ENCODE results near the gene BMPER.

BMPER gene

DNA sequence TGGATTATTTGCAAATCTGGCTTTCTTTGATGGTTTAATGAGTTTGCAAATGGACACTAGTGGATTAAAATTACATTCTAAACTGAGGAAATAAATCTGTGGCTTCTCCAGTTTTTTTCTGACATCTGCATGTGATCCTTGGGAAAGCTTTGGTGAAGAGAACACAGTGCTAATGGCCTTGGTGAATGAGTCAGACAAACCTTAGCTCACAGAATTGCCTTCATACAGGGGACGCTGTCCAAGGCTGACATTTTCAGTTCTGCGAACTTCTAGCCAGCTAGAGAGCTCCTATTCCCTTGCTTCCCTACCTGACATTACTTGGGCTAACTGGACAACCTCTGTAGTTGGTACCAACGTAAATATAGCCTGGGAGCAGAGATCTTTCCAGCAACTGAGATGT is 21.2 kb downstream of the BMPER start:
- DNase-seq = no peak

DNA sequence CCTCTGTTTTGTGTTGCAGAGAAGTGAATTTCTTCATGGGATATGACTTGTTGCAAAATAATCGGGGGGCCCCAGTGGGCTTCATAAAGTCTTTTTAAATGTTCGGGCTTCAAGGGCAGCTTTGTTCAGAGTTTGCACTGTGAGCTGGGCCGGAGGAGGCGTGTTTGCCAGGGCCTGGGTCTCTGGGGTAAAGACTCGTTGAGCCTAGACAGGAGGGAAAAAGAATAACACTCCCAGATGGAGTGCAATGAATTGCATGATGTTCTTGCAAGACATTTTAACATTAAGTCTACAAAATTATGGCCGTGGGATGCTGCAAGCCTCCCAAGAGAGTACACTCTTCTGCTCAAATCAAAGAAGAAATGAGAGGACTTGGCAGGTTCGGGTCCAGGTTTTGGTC is 23.6 kb downstream of the BMPER start:
- no peak for DNase-seq

DNA sequence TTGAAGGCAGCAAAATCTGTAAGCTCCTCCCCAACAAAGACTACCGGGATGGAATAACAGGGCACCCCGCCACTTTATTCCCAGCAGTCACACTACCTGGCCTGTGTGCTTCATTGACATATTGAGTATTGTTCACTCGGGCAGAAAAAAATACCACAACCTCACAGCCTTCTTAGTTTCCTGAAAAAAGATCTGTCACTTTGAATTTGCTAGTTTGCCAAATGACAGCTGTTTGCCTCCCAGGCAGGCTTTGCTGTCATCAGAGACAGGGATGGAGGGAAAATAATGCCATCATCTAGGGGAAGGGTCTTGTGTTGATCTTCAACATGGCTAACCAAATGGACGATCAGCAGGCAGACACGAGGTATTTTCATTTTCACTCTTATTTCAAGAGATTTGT is 26.9 kb downstream of the BMPER start:
- DNase-seq = no peak

DNA sequence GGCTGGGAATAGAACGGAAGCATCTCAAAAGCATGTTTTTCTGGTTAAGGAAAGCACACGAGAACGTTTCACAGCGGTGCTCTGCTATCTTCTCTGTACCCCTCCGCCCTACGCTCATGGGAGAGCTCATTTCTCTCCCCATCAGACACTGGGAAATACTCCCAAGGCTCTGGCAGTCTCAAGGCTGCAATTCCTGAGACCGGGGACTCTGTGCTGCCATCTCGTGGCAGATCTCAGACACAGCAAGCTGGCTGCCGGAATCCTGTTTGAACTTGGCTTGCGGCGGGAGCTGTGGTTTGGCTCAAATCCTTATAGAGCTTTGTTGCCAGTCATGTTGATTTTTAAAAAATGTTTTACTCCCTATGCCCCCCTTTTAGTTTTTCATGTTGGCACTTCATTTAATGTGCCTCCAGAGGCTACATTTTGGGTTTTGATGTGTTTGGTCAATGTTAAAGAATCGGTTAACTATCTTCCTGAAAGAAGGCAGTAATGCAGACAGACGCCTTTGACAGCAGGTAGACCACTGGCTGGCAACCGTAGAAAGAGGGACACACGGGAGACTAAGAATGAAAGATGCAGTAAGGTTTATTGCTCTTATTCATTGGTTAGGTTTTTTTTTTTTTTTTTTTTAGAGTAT is 27.6 kb downstream of the BMPER start:
- DNase-seq = peak; percentile 81

DNA sequence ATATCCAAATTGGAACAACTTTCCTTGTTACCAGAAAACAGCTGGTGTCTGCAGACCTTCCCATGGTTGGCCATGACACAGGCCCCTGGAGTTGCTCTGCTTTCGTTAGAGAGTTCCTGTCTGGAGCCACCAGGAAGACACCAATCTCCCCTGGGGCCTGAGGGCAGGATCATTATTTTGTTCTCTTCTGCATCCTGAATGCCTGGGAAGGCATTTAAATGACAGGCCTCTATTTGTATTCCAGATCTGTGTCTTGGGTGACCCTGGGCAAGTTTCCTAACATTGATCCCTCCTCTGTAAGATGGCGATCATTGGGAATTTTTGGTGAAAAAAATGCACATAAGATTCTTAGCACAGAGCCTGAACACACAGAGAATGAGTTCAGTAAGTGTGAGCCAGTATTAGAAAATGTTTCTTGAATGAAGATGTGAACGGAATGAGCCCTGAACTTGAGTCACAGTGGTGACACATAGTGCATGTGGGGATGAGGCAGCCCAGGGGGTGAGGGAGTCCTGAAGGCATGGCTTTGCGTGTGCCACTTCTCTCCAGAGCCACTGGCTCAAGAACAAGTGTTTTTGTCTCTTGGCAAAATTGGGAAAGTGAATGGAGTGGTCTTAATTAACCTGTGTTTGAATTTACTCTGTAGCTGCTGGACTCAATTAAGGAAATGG is 28.4 kb downstream of the BMPER start:
- no peak for DNase-seq

DNA sequence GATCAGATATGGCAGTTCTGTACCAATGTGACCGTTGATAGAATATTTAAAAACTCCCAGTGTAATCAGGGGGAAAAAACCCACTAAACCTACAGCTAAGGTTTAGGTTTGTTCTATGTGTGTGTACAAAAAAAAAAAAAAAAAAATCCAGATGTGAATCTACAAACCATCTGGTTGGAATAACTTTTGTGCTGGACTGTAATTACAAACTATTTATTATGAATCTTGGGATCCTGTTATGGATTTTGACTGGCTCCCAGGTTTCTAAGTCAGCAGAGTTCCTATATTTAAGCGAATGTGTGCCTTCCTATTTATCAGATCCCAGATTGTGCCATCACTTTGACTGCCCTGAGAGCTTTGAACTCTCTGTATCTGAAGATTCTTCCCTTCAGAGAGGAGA is 29.1 kb downstream of the BMPER start:
- DNase-seq = no peak

DNA sequence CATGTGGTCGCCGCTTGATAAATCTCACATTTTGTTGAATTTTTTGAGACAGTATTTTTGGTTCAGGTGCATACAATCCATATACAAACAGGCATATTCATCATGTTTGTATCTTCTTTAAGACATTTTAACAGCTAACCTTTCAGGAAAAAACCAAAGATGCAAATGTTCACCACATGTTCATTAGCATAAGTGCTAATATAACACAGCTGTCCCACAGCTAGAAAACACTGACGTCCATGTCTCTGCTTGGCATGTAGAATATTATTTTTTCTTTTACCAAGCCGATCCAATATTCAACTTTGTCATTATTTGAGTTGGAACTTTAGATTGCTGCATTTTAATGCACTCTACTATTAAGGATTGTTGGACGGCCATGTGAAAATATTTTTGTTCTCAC is 31.2 kb downstream of the BMPER start:
- no peak for DNase-seq

DNA sequence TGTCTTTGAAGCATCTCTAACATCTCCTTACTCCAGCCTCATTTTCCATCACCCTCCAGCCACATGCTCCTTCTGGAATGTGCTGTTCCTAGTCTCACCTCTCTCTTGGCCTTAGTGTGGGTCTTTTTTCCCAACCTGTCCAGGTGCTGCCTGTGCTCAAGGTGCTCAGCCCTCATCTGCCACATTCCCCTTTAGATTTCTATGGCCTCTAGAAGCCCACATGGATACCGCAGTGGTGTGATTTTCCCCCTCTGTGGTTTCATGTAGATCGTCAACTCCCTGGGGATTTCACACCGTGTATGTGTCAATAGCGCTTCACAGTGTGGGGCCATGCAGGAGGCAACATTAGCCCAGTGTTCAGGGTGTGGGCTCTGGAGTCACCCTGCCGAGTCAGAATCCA is 32.5 kb downstream of the BMPER start:
- DNase-seq = no peak

DNA sequence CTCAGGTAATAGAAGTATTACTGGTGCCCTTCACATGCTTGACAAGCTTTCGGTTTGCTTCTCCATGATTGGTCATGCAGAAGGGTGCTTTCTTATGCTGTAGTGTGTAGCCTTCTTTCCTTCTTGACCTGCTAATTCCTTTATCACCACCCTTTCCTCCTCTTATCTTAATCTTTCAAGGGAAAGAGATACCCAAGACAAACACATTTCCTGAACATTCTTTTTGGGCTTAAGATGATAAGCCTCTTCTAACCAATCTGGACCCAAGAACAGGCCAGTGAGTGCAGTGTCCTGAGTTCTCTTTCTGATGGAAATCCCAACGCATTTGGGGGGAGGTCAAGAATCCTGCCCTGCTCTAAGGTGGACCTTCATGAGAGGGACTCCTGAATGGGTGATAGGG is 33.8 kb downstream of the BMPER start:
- no peak for DNase-seq

DNA sequence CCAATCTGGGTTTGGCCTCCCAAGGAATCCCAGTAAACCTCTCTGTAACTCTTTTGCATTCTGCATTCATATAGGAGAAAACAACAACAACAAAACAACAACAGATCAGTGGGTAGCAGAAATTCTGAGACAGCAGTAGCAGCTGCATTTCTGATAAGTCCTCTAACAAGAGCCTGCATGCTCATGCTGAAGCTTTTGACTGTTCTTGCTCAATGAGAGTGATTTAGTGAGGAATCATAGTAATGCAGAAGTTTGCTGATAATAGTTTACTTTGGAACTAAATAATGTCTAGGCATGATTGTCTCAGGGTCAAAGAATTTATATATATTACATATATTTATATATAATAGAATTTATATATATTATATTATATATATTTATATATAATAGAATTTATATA is 35.2 kb downstream of the BMPER start:
- no peak for DNase-seq

DNA sequence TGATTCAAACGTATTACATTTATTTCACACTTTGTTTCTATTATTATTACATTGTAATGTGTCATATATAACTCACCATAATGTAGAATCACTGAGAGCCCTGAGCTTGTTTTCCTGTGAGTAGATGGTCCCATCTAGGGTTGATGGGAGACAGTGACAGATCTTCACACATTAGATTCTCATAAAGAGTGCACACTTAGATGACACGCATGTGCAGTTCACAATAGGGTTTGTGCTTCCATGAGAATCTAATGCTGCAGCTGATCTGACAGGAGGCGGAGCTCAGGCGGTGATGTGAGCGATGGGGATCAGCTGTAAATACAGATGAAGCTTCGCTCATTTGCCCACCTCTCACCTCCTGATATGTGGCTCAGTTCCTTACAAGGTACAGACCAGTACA is 36.1 kb downstream of the BMPER start:
- DNase-seq = no peak

DNA sequence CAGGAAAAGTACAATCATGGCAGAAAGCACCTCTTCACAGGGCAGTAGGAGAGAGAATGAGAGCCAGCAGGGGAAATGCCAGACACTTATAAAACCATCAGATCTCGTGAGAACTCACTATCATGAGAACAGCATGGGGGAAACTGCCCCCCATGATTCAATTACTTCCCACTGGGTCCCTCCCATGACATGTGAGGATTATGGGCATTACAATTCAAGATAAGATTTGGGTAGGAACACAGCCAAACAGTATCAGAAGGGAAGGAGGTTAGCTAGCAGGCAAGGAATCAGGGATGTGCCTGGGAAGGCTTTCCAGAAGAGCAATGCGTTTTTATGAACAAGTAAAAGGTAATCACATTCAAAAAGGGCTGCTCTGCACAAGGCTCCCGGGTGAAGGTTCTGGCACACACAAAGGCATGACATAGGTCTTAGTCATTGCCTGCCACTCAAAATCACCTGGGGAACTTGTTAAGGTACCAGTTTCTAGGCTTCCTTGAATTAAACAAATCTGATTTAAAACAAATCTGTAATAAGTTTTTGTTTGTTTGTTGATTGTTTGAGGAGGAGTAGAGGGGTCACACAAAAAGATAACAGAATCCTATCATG is 40.9 kb downstream of the BMPER start:
- DNase-seq = no peak

DNA sequence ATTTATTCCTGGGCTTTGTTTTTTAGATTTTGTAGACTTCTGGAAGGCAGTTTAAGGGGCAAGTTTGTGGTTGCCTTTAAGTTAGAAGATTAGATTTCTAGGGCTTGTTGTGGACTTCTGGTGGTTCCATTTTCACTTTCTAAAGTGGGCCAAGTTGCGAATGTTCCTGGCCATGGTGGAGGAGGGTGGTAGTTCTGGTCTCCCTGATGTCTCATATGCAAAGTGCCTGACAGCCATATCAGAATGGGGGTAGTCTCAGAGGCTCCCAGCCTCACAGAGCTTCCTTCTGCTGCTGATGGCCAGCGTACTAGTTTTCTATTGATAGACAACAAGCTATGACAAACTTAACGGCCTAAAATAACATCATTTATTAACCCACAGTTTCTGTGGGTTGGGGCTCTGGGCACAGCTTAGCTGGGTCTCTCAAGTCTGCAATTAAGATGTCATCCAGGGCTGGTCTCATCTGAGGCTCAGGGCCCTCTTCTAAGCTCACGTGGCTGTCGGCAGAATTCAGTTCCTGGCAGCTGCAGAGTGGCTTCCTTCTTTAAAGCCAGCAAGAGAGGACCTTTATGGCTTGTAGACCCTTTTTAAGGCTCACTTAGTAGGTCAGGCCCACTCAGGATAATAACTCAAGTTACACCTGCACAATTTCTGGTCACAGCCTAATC is 44.8 kb downstream of the BMPER start:
- no peak for DNase-seq

DNA sequence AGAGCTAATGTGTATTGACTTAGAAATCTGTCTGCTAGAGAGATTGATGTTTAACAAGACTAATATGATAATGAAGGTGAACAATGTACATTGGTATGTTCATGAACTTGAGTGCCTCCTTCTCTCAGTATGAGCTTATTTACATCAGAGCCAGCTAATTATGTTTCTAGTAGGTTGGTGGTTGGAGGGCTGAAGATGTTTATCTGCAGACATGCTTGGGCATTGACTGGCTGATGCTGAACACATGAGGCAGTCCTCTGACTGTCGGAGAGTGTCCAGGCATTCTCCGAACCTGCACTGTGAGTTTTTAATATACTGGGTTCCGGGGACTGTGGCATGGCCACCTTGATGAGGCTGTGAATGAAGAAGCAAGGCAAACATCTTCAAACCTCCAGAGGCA is 47.5 kb downstream of the BMPER start:
- DNase-seq = no peak

DNA sequence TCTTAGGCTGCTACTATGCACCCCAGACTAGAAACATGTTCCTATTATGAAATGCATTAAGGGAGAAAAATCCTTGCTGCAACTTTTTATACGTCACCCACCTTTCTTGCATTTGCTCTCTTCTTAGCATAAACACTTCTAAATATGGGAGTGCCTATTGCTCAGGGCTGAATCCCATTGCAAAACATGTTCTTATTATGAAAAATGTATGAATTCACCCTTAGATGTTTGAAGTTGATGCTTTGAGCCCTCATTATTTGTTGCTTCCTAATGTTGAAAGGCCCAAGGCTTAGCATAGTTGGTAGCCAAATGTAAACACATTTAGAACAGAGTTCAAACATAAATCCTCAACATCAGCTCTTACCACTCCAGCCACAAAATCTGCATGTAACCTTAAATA is 52.8 kb downstream of the BMPER start:
- DNase-seq = no peak

DNA sequence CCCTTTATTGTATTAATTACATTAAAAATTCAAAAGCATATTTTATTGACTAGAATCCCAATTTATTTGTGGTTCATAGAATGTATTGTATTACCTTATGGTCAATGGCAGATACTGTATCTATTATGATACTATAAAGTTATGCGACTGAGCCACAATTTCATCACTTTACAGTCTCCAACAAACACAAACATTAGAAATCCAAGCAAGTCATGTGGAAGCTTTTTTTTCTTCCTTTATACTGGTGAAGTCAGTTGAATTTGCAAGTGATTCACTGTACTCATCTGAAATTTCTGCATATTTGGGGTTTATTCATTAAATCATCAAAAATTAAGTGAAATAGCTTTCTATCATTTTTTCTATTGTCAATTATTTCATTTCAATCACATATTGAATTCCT is 54.3 kb downstream of the BMPER start:
- no peak for DNase-seq

DNA sequence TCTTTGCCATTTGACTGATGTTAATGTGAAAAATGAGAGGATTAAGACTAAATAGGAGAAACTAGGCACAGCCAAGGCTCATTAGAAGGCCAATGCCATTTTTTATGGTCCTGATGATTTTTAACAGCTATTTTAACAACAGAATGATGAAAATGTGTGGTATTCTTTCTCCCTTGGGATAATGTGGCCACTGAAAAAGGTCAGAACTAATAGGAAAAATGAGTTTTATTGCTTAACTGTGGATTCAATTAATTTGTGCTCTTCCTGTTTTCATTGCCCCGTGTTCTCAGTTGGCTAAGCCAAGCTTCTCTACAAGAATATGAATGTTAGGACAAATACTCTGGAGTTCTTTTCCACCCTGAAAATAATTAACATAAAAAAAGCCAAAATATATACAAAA is 56.6 kb downstream of the BMPER start:
- DNase-seq = no peak

DNA sequence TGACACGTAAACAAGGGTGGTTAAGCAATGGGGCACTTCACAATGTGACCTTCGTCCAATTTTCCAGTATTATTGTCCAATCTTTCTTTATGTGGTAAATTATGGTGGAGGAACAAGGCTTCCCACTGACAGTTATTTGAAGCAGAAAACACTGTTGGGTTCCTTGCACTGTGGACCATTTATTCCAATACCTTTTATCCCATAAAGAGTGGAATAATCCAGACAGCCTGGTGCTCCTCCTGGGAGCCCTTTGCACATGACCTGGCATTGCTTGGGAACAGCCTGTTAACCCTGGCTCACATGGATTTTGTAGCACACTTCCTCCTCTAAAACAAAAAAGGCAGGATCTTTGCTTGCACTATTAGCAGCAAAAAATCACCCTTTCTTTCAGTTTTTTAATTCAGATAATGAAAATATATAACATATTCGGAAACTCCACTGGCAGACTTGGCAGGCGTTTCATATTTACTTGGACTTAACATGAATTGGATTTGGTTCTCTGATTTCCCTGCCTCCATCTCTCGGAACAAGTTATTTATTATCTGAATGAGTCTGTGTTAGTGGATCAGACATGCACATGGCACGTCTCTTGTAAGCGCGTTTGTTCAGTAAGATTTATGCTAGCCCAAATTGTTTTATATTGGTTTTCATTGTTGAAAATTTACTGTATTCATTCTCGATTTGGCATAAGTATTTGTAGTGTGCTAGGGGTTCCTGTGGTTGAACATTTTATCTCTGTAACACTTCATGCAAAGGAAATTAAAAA is 59.3 kb downstream of the BMPER start:
- DNase-seq = no peak

DNA sequence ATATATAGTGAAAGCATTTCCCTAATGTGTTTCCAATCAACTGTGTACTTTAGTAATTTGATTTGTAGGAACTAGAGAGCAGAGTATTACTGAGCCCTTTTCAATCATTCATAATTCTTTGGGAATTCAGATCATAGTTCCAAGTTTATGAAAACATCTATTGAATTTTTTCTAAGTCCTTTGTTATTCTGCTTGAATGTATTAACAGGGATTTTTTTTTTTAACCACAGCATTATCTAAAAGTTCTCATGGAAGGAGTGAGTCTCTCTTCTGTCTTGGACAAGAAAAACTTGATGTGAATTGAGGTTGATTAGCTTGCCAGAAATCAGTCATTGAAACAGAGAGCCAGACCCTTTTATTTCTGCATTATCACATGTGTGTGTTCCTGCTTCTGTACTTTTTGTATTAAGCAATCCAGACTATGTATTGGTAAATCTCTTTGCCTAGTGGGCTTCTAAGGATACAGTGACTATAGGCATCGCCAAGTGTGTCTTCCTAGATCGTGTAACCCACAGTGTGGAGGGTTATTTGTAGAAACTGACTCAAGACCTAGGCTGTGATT is 59.9 kb downstream of the BMPER start:
- DNase-seq = no peak

DNA sequence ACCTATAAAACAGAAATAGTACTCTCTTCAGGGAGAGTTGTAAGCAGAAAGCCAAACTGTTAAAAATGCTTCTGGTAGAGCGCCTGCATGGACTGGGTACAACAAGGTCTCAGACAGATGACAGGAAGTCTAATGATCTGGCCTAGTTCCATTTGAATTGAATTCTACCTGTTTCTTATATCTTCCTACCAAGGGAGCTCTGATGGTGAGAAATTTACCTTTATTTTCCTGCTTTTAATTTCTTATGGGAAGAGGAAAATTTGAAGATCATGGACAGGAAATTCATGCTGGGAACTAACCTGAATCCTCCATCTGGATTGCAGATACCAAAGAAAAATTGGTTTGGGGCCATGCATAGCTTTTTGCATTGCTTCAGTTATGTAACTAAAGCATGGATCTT is 63.3 kb downstream of the BMPER start:
- no peak for DNase-seq

DNA sequence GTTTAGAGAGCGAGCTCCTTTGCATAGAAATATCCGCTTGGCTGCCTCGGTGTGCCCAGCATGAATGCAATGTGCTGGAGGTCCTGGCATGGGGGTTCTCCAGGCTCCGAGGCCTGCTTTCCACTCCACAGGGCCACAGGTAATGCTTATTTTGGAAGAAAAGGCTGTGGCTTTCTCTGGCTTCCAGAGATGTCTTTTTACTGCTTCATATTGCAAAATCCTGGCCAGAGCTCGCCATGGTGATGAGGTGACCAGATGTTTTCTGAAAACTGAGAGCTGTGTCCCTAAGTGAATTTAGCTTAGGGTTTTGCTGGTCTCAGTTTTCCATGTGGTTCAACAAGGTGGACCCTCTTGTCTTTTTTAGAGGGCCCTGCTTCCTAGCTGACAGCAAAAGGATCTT is 65.2 kb downstream of the BMPER start:
- no peak for DNase-seq

DNA sequence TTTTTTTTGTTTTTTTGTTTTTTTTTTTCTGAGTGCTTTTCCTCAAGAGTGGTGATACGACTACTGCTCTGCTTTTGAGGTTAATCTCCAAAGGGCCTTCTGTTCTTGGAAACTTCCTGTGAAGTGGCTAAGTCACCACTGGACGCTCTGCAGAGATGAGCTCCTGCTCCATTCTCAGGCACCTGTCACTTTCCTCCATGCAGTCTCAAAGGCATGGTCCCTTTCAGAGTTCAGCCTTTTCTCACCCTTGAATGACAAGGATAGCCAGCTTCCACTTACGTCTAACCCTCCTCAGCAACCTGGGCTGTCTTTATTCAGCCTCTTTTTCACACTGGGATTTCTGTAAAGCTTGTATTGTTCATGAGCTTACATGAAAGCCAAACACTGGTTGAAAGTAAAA is 65.8 kb downstream of the BMPER start:
- no peak for DNase-seq

Measured in Kasumi-1 (cell line).